Activated CD4-positive, alpha-beta T cell treated with anti-CD3 and anti-CD28 coated beads, Interleukin-2, Interleukin-4, amounts not matched to agents 100 ng/mL and 50 ng/mL, durations not matched to agents 16 hours and 8 hours (primary cell): ENCODE measurements around the gene PPIF.
"Not testable (repeated sequence)": the region's sequence is repeated elsewhere in the genome, so short reads cannot be mapped to it uniquely, and the experiment has no call there.

Experiments
- DNase-seq: peaks from one replicate; pipeline ENCODE4 v3.0.0-alpha.2; 2020; ENCODE audit warnings: low spot score

Gene PPIF

DNA sequence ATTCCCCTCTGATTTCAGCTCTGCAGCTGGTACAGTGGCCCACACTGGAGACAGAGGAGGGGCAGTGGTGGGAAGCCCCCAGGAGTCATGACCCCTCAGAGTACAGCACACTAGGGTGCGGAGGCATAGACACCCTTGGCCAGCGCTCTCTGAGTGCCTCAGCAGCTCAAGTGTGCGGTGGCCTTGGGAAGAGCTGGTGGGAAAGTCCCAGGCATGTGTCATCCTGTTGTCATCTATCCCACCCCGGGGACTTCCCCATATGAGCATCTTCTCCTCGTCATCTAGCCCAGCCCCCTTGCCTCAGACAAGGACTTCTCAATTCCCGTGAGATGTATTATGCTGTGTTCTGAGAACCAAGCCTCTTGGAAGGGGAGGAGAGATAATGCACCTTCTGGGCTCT, 15.6 kb upstream of the PPIF start:
- DNase-seq, result peak; percentile 93

DNA sequence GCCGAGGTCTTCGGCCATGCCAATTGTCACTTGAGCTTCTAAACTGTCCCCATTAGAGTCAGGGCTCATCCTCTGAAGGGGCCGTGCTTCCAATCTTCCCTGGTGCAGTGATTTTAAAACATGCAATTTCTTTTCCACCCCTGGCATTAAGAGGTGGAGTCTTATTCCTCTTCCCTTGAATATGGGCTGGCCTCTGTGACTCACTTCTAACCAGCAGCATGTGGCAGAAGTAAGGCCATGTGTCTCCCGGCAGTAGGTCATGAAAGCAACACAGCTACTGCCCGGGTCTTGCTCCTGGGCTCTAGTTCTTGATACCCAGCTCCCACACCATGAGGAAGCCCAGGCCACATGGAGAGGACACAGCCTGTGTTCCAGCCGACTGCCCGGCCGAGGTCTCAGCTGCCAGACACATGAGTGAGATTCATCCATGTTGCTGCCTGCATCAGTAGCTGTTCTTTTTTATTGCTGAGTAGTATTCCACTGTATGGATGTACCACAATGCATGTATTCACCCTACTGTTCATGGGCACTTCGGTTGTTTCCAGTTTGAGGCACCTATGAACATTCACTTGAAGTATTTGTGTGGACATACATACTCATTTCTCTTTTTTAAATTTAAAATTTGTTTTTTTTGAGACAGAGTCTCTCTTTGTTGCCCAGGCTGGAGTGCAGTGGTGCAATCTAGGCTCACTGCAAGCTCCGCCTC, 14.5 kb upstream of the PPIF start:
- DNase-seq, result not testable (repeated sequence)

DNA sequence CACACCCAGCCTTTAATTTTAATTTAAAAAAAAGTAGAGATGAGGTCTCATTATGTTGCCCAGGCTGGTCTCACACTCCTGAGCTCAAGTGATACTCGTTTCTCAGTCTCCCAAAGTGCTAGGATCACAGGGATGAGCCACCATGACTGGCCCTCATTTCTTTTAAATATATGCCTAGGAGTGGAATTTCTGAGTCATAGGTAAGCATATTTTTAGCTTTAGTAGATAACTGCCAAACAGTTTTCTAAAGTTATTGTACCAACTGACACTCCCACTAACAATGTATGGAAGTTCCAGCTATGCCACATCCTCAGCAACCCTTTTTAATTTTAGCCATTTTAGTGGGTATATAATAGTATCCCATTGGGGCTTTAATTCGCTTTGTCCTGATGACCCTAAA, 13.8 kb upstream of the PPIF start:
- no peak for DNase-seq

DNA sequence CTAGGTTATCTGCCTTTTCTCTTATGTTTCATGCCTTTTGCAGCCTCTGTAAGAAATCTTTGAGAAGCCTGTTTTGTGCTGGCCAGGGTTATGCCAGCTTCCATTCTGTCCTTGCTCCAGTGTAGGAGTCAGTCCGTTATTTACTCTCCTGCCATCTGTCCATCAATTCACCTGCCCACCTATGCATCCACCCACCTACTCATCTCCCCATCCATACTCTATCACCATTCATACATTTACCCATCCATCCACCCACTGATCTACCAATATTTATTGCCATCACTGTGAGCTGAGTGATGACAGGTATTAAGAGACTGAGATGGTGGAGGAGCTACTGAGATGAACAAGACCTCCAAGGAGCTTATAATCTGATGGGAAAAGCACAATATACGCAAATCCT, 12.7 kb upstream of the PPIF start:
- DNase-seq, result no peak

DNA sequence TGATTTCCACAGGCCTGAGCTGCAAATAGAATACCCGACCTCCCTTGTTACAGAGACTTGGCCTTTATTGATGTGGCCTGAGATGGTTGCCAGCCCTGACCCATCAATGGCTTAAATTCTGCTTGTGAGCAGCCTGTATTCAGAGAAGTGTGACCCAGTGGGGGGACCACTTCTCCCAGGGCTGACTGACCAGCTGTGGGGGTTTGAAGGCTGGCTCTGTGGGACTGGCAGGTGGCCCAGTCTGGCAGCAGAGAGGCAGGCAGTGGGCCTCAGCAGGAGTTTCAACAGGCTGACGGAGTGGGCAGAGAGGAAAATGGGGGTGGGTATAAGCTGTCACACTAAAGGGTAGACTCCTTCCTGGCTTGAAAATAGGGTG, 12.2 kb upstream of the PPIF start:
- DNase-seq, result no peak

DNA sequence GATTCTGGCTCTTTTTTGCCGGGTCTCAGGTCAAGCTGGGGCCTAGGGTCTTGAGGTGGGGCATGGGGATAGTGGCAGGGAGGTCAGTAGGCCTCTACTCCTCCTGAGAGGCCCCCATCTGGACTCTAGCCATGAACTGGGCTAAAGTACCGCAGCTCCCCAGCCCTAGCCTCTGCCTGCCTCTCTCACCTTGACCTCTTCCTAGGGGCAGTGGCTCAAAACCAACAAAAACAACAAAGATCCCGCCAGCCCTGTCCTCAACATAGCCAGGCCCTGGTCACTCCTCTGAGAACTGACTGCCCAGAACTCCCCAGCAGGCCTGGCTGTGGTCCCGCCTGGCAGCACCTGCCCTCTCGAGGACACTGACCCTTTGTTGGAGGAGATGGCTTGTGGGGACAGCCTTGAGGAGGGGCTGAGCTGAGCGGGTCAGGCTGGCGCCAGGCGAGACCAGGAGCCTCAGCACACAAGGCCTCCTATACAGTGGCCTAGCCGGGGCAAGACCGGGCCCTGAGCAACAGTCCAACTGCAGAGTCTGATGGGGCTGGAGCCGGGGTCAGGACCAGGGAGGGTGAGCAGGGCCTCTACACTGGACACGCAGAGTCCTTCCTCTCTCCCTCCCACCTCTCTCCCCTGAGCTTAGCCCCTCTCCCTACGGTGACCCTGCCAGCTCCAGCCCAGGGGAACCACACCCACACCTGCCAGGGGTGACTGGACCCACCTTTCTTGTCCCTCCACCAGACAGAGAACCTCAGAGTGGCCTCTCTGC, 11.6 kb upstream of the PPIF start:
- DNase-seq, result no peak

DNA sequence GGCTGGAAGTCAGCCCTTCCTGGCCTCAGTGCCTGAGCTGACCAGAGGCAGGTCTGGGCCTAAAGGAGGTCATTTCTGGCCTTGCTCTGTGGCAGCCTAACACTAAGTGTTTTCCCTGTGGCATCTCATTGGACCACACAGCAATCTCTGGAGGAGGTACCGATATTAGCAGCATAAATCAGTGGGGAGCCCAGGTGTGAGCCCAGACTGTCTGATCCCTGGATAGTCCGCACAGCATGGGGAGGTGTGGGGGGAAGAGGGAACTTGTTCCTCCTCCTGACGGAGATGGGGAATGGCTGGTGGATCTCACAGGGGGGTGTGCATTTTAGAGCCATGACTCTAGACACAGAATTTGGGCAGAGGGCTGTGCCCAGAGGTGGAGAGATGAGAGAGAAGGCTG, 11.0 kb upstream of the PPIF start:
- DNase-seq, result no peak

DNA sequence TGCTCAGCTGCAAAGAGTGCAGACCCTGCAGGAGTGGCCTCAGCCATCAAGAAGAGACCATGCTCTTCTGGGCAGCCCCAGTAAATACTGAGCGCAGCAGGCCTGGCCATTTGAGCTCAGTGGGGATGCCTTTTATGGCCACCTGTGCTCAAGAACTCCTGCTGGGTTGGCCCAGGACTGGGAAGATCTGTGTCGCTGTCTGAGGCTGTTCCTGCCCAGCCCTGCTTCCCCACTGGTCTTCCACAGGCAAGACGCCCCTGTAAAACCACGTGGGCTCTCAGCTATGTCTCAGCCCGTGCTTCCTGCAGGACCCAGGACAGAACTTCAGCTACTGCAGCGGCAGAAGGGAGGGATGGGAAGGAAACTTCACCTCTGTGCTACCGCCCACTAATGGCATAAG, 10.5 kb upstream of the PPIF start:
- no peak for DNase-seq

DNA sequence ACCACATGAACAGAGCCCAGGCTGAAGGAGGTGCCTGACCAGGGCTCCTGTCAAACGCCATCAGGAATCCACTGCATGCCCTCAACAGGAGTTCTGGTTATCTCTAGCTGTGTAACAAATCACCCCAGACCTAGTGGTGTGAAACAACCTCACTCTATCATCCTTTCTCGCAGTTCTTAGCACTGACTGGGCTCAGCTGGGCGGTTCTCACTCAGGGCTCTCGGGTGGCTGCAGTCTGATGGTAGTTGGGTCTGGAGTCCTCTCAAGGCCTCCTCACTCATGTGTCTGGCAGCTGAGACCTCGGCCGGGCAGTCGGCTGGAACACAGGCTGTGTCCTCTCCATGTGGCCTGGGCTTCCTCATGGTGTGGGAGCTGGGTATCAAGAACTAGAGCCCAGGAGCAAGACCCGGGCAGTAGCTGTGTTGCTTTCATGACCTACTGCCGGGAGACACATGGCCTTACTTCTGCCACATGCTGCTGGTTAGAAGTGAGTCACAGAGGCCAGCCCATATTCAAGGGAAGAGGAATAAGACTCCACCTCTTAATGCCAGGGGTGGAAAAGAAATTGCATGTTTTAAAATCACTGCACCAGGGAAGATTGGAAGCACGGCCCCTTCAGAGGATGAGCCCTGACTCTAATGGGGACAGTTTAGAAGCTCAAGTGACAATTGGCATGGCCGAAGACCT, 9.3 kb upstream of the PPIF start:
- not testable (repeated sequence) for DNase-seq

DNA sequence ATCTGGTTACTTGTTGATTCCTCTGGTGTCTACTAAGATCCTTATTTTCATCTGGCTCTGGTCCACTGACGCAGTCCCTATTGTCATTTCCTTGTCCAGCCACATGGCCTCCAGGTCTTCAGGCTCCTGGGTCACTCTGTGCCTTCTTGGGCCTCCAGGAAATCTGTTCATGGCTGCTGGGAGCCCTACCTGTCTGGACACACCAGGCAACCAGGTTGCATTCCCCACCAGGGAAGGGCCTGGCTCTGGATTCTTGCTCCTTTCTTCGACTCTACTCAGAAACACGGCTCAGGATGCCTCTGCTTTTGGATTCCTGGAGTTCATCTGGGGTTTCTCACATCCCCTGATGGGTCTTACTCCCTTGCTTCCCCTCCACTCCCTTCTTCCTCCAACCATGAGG, 8.0 kb upstream of the PPIF start:
- DNase-seq, result no peak

DNA sequence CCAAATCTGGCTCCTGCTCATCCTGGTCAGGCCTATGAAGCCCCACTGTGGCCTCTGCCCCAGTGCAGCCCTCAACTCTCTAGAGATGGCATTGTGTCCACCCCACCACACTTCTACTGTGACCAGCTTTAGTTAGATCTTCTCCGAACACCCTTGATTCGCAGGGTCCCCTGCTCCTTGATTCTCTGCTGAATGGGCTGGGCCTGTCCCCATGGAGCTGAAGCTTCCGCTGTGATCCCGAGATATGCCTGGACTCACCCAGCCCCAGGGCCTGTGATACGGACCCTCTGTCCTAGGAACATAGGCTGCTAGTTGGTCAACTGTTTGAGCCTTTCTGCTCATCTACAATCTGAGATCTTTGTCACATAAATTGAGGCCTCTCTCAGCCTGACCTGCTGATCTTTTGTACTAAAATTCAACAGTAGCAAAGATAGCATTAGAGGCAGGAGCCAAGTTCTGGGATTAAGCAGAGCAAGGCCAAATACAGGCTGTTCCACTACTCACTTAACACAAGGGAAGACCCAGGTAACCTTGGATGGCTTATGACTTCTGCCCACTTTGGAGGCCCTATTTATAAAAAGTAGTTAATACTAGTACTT, 6.5 kb upstream of the PPIF start:
- DNase-seq, result no peak

DNA sequence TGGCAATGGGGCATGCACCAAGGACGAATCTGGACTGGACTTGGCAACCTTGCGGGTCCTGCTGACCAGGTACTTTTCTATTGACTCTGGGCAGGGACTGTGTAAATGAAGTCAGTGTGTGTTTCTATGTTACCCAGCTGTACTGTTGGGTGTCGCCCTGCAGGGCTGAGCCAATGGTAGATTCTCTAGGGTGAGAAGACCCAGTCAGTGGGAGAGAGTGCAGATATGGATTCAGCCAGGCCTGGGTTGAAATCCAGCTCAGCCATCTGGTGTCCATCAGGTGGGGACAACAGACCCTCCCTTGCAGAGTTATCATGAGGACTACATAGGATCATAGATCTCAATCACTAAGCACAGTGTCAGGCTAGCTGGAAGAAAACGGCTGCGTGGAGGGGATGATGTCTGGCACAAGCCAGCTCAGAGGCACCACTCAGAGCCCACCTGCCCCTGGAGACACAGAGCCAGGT, 4.9 kb upstream of the PPIF start:
- DNase-seq, result no peak

DNA sequence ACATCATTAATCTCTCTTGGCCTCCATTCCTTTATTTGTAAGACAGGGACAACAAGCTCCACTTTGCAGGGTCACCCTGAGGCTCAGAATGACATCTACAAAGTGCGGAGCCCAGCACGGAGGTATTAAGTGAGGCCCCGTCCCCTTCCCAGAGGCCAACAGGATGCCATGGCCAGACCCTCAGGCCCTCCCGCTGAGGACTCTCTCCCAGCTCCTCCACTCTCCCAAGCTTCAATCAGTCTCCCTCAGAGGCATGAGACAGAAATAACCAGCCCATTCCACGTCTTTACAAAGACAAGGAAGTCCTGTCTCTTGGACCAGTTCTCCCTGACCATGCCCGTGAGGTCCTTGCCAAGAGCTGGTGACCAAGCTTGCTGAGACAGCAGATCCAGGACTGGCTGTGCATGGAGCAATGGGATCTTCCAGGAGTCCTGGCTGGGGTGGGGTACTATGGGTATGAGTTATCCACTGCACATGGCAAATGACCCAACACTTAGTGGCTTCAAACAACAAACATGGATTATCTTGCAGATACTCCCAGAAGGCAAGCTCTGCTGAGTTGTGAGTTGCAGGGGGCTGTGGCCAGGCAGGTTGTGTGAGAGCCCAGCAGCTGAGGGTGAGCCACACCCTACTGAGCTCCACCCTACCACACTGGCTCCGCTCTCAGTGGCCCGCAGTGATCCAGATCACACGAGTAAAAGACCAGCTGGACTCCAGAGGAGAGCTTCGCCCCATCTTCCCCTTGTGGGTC, 4.3 kb upstream of the PPIF start:
- DNase-seq, result no peak

DNA sequence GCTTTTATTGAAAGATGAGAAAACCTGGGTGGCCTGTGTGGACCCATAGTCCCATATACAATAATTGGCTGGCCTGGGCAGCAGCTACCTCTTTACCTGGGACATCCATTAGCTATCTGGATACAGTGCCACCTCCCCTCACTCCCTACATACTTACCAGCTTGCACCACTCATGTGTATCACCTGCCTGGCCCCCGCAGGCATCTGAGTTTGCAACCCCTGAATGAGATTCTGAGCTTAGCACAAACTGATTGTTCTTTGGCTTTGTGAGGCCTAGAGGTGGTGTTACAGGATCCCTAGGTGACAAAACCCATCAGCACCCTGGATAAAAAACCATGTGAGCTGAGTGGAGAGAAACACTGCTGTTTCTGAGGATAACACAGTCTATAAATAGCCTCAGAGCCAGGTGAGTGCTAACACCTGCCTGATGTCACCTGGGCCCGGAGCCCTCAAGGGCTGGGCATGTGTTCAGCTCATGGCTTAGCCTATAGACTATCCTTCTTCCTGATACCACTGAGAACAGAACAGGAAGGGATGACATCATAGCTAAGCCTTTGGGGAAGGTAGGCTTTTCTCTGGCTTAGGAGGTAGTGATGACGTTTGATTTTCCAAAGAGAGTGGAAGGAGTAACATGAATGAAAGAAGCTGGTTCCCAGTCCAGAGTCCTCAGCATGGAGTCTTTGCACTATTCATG, 2.6 kb upstream of the PPIF start:
- DNase-seq, result no peak

DNA sequence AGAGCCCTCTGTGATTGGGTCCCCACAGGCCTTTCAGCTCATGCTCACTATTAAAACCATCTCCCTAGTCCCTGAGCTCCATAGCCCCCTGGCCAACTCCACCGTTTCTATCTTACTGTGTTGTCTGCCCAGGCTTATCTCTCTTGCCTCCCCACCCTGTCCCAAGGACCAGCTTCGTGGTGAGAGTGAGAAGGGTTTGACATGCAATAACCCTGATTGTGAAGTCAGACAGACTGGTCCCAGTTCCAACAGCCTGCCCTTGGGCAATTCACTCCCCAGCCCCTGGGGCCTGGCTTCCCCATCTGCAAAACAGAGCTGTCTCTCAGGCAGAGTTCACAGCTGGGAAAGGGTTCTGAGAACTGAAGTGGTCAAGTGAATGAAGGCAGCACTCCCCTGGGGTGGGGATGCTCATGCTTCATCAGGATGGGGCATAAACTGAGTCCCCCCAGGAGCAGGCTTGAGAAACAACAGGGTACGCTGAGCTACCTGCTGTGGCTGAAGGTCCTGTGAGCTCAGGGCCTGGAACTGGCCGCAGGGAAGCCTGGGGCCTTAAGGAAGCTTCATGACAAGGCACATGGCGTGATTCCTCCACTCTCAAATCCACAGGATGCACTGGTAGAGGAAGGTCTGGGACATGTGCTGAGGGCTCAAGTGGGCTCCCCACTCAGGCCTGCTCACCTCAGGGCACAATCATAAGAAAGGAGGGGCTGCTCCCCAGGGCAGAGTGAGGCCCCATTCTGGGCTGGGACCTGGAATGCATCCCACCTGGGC, 1.8 kb upstream of the PPIF start:
- no peak for DNase-seq

DNA sequence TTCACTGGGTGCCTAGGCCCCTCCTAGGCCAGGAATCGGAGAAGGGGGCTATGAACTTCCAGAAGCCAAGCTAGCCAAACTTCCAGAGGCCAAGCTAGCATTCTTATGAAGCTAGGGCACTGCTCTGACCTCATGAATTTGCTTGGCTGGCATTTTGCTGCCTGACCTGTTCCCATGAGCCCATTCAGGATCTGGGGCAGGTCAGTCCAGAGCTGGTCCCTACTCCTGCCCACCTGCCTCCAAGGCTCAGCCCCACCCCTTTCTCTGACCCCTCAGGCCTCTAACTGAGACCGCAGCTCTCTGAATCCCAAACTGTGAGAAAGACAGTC, 1.3 kb upstream of the PPIF start:
- DNase-seq, result no peak

DNA sequence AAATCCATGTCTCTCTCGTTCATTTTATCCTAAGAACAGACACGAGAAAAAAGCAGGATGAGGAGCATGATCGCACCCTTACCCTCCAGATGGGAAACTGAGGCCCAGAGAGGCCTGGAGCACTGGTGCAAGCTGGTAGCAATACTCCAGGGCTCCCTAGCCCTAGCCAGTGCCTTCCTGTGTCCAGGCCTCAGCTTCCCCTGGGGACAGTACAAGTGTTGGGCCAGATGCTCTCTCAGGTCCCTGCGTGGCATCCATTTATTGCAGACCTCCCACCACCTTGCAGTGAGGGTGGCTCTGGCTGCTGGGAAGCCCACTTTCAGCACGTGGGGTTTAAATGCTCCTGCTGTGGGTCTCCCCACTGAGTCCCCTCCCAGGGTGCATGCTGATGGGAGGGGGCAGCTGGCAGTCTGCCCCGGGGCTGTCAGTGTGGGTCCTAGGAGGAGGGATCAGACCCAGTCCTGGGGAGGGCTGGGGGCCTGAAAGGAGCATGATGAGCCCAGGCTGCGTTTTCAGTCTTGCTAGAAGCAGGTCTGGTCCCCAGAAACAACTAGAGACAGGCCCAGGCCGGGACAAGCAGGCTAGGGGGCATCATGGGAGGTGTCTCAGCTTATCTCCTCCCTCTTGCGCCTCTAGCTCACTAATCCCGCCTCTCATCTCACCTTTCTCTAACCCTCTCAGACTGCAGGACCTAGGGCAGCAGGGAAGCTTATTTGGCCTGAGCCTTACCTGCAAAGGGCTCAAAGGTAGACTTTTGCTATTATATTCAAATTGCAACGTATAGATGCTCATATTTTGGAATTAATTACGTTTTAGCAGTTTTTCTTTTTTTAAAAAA, 662 bp upstream of the PPIF start:
- DNase-seq, result no peak

DNA sequence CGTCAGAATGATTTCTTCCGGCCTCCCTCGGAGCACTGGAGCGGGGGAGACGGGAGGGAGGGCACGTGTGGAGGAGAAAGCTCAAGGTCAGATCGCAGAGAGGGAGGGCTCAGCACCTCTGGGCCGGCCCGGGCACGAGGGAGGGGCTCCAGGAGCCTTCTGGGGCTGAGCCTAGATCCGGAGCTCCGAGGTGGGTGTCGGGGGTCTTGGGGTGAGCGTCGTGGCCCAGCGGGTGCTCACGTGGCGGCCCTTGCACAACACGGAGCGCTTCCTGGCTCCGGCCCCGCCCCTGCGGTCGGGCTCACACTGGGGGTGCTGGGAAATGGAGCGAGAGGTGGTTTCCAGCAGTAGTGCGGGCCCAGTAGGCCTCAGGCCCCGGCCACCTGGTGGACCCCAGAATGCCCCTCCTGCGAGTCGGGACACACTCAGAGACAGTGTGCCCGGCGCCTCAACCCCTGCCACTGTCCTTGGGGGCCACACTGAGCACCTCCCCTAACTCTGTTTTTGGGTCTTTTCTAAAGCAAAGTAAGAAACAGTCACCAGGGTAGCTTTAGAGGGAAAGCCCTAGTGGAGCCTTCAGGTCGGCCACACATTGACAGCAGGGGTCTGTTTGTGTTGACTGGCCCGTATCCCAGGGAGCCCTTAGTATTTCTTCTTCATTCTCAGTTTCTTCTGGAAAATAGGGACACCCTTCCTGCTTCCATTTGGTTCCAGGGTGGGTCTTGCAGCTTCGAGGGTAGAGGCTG, 798 bp downstream of the PPIF start:
- peak; percentile 84 for DNase-seq

DNA sequence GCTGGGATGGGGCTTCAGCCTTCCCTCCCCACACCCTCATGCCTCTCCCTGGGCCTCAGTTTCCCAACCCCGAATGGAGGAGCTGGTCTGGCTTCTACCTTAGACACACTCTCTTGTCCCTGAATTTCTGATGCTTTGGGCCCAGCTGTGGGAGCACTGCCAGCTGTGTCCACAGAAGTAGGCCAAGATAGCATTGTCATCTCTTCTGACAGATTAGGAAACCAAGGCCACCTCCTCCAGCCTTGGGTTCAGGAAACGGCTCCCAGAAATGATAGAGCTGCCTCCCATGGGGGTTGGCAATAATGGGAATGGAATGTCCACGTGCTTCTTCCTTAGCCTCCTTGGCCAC, 1.3 kb downstream of the PPIF start:
- no peak for DNase-seq
